Mucosa of descending colon (tissue), 3 donors: ENCODE data around the gene ESR1. TPM values are rescaled to one million over a fixed set of nuclear protein-coding genes. Genes with fewer than 3 reads are reported as not detected.

ENCODE experiments used
- ATAC-seq: fragments of 200-7000 bp; cut with Tn5 transposase; one replicate; pipeline ENCODE4 v1.9.1; 2020; ENCODE audit warnings: mild to moderate bottlenecking, moderate library complexity
- DNase-seq, 3 donors: peaks; one replicate each; pipeline ENCODE4 v3.0.0-alpha.2; 2020
- H3K36me3 ChIP-seq: fragments of 200-600 bp; one replicate; pipeline ENCODE4 v1.8.0; 2021; ENCODE audit warnings: low read depth, mild to moderate bottlenecking
- H3K4me1 ChIP-seq: fragments of 200-600 bp; one replicate; pipeline ENCODE4 v1.8.0; 2021; ENCODE audit warnings: low read depth, mild to moderate bottlenecking
- H3K4me3 ChIP-seq: fragments of 200-600 bp; one replicate; pipeline ENCODE4 v1.8.0; 2021; ENCODE audit warnings: mild to moderate bottlenecking
- H3K9me3 ChIP-seq: fragments of 200-600 bp; one replicate; pipeline ENCODE4 v1.8.0; 2021; ENCODE audit warnings: mild to moderate bottlenecking
- intact Hi-C, 2 donors: fragments of 100-400 bp; cut with DNase I in 1 of 2; cut with micrococcal nuclease in 1 of 2; formaldehyde crosslinking; loops; one replicate each; pipeline versions ENCODE4 v1.11.0 to v1.11.1; 2022; cut with DNase I, micrococcal nuclease
- total RNA-seq, 3 donors: library from RNA; stranded (reverse); fragmentation: NEBNext Ultra II Directional in 2 of 3; extraction: Animal tissue kit (Norgen Biotek cat#: 25700) in 2 of 3; gene quantifications; one replicate each; pipeline versions ENCODE4 v1.2.1 to v1.2.4, GENCODE V29; 2021 to 2023
- TF ChIP-seq, protein P1 (sequence below): fragments of 200-600 bp; IDR thresholded peaks from one replicate; pipeline ENCODE4 v1.8.0; 2022; ENCODE audit warnings: antibody characterized with exemption, mild to moderate bottlenecking
- donor health status: DM: no; HTN: no; CAD: no; lungs with moderate emphysema.
- donor health status: DM: no; HTN: no; CAD: no.
- donor health status: DM: no; HTN: yes; CAD: no.

Gene ESR1
- total RNA-seq, 3 donors from 2014 or later = 0.55 to 1.6 (median 0.82) TPM

- ATAC-seq = no peak
Measured at GRCh38 chr6:151998784-151999183, 191.3 kb downstream of the ESR1 start.

DNA sequence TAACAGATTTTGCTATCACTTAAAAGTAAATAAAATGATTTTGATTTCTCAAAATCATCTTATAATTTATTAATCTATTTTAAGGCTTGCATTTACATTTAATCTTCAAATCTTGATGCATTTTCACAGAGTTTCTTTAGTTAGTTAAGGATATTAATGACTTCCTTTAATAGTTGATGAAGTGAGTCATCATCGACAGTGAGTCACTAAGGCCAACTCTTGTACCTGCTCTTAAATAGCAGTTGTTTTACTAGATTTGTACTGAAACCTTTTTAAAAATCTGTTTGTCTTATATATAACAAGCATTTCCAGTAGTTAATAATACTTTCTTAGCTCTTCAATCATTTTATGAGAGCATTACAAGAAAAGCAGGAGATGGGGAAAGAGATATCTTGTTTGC is 191.7 kb downstream of the ESR1 start:
- DNase-seq = no peak

More at GRCh38 chr6:151998784-151999183, 191.3 kb downstream of the ESR1 start:
- no peaks in the 10 kb centered on the region for H3K9me3 ChIP-seq
- intact Hi-C loops = no loop called here
- no peaks in the 10 kb centered on the region for H3K4me1 ChIP-seq
- no peak overlapping the region for H3K4me3 ChIP-seq
- TF ChIP-seq, protein P1, sequence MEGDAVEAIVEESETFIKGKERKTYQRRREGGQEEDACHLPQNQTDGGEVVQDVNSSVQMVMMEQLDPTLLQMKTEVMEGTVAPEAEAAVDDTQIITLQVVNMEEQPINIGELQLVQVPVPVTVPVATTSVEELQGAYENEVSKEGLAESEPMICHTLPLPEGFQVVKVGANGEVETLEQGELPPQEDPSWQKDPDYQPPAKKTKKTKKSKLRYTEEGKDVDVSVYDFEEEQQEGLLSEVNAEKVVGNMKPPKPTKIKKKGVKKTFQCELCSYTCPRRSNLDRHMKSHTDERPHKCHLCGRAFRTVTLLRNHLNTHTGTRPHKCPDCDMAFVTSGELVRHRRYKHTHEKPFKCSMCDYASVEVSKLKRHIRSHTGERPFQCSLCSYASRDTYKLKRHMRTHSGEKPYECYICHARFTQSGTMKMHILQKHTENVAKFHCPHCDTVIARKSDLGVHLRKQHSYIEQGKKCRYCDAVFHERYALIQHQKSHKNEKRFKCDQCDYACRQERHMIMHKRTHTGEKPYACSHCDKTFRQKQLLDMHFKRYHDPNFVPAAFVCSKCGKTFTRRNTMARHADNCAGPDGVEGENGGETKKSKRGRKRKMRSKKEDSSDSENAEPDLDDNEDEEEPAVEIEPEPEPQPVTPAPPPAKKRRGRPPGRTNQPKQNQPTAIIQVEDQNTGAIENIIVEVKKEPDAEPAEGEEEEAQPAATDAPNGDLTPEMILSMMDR = no peak
- no peaks in the 10 kb centered on the region for H3K36me3 ChIP-seq
- DNase-seq = no peak

GRCh38 chr6:152001408-152001807 is 193.9 kb downstream of the ESR1 start:
- ATAC-seq (no peak), DNase-seq (no peak)
- Histone ChIP-seq H3K9me3 (no peaks in the 10 kb centered on the region), H3K36me3 (no peaks in the 10 kb centered on the region), H3K4me3 (no peak overlapping the region), H3K4me1 (no peaks in the 10 kb centered on the region)
- TF ChIP-seq, protein P1 = no peak
- intact Hi-C loops = no loop called here

More for the DNA sequence above, 191.7 kb downstream of the ESR1 start:
- TF ChIP-seq, protein P1 = no peak
- intact Hi-C loops = no loop called here
- no peak for ATAC-seq
- no peaks in the 10 kb centered on the region for H3K4me1 ChIP-seq
- no peak overlapping the region for H3K4me3 ChIP-seq
- no peaks in the 10 kb centered on the region for H3K9me3 ChIP-seq
- H3K36me3 ChIP-seq = no peaks in the 10 kb centered on the region

DNA sequence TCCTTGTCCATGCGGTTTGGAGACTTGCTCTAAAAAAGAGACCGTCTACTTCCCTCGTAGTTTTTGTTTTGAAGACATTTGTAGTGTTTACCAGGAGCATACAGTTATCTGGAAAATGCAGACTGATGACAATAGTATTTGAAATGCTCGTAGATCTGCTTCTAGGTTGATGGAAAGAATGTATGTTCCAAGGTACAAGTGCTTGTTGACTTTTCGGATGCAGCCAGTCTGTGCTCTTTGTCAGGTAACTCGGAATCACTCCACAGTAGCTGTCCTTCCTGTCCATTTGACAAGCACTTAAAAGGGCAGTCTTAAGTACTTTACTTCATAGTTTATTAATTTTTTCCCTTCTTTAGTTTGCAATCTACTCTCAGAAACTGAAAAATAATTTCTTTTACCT is 194.8 kb downstream of the ESR1 start:
- no peaks in the 10 kb centered on the region for H3K4me1 ChIP-seq
- H3K4me3 ChIP-seq = no peak overlapping the region
- no peaks in the 10 kb centered on the region for H3K36me3 ChIP-seq
- intact Hi-C loops = no loop called here
- TF ChIP-seq, protein P1 = no peak
- no peaks in the 10 kb centered on the region for H3K9me3 ChIP-seq
- DNase-seq (no peak), ATAC-seq (no peak)

DNA sequence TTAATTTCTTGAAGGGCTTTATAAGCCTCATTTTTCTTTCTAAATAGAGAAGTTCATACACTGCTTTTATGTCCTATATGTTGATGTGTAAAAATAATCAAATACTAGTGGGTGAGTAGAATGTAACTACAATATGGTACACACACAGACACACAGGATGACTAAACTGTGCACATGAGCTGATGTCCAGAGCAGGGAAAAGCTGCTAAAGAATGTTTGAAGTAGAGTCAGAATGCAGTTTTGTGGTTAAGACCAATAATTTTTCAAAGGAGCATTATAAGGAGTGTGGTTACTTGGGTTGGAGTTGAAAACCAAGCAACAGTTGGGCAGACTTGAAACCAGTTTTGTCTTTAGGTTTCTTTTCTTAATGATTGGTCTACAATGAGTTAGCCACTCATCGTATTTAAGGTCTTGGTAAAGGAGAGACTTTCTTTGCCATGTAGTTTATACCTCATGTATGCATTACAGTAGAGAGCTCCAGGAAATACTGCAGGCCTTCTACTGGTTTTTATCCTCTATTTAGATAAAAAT is 196.6 kb downstream of the ESR1 start:
- intact Hi-C loops = no loop called here

More for the DNA sequence above, 196.6 kb downstream of the ESR1 start:
- ATAC-seq (no peak), DNase-seq (no peak)
- Histone ChIP-seq H3K36me3 (no peaks in the 10 kb centered on the region), H3K9me3 (no peaks in the 10 kb centered on the region), H3K4me1 (no peaks in the 10 kb centered on the region), H3K4me3 (no peak overlapping the region)
- TF ChIP-seq, protein P1 = no peak
